ENCODE measurements around the gene FSTL5.

Gene FSTL5

DNA sequence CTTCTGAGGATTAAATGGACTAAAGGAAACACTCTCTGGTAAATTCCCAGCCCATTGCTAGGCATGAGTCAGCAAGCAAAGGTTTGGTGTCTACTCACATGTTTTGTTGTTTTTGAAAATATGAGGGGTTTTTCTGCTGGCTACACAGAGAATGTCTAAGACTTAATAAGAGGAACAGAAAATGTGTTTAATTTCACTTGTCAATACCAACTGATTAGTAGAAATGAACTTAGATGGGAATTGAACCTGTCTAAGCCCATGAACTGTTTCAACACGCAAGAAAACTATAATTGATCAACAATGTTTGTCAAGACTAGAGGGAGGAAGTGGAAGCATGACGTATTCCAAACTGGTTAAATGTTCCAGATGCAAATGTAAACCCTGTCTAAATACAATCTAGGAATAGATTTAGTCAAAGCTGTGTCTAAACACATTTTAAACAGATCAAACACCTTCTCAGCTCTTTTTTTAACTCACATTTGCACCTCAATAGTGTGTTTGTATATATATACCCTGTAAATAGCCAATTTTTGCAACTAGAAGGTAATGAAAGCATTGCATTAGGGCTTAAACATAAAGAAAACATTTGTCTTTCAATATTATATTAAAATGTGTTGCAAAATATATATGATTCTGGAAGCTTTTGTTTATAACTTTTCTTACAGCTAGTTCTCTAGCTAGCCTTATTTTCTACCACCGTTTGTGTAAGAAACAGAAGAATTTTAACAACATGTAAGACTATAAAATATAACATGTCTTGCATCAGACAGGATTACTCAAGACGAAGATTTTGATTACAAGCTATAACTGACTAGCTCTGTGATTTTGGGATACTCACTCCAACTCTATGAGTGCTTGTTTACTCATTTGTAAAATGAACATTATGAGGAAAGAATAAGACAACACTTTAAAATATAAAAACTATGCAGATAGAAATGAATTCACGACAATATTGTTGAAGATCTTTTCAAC is 607.8 kb downstream of the FSTL5 start:
- no peak for DNase-seq

DNA sequence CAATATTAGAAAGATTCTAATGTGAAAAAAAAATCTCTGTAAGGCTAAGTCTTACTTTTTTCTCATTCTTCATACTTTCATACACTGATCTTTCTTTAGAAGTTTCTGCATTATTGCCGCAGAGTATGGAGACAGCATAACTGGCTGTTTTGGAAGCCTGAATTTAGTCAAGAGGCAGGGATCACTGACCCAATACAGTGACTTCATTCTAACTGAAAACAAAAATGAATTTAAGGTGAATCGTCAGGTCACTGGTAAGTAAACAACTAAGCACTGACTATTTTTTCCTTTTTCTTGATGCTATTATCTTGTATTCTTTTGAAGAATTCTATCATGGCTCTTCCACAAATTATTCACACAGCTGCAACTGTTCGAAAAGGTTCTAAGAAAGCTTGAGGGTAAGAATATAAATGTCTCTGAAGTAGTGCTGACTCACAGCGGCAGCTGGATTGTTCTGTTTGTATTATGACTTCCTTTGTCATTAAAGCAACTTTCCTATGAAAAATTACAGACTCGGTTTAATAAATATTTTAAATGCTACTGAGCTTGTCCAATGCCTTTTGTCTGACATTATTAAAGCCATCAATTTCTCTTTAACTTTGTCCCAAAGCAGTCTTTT is 609.3 kb downstream of the FSTL5 start:
- no peak for DNase-seq

DNA sequence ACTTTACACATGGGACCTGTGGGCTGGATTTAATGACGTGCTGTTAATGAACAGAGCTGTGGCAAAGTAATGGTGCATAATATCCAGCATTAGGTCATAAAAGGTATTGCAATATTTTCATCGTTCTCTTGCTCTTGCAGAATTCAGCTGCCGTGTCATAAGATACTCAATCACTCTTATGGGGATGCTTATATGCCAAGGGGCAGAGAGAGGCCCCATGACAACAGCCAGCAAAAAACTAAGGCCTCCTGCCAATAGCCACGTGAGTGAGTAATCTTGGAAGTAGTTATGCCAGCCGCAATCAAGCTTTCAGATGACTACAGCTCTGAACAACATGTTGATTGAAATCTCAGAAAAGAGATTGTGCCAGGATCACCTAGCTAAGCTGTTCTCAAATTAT is 616.9 kb downstream of the FSTL5 start:
- DNase-seq, result no peak

DNA sequence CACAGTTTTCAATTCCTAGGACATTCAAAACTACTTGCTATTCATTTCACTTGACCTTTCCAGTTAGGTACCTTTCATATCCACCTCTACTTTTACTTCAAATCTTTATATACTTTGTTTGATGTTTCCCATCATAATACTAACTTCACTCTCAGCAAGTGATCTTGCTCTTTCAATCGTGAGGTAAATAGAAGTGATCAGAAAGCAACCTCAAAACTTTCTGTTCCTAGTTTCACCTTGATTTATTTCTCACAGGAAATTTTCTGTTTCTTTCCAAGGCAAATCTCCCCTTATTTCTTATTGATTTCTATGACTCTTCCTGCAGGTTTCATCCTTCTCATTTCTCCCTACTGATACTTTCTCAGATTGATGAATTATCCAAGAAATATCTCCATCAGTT is 623.5 kb downstream of the FSTL5 start:
- no peak for DNase-seq

DNA sequence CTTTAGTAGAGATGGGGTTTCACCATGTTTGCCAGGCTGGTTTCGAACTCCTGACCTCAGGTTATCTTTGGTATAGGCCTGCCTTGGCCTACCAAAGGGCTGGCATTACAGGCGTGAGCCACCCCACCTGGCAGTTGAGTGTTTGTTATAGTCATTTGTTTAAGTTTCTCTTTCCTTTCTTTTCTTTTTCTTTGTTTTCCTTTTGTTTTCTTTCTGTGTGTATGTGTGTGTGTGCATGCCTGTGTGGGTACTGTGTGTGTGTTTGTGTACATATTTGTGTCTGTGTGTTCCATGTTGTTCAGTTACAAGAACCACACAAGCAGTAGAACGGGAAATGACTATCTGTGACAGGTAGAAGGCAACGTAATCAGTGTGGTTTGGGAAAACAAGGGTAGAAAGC is 624.9 kb downstream of the FSTL5 start:
- no peak for DNase-seq

DNA sequence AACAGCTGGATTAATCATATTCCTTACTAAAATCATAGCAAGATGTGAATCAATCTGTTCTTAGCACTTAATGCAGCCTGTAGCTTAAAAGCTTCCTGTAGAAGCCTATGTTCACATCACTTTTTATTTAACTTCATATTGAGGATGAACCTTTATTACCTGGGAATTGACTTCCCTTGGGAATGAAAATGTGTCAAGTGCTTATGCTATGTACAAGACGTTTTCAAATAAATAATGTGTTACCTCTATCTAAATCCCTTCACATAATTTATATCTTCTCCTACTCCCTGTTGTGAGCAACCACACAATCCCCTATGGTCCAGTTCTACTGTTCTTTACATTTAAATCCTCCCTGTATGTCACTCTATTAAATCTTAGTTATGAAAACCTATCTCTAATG is 633.1 kb downstream of the FSTL5 start:
- no peak for DNase-seq

DNA sequence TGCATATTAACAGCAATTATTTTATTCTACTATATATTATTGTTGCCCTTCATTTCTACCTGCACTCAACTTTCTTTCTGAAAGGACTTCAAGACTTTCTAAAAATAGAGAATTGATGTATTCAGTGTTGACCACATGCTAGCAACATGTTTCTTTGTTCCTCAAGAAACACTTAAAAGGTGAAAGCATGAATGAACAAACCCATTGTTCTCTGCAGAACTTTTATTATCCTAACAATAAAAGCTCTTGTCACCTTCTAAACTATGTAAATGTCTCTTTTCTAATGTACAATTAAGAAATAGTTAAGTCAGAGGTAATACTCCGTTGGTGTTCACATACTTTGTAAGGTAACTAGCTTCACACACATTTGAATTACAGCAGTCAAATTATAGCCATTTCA is 638.7 kb downstream of the FSTL5 start:
- DNase-seq, result no peak

DNA sequence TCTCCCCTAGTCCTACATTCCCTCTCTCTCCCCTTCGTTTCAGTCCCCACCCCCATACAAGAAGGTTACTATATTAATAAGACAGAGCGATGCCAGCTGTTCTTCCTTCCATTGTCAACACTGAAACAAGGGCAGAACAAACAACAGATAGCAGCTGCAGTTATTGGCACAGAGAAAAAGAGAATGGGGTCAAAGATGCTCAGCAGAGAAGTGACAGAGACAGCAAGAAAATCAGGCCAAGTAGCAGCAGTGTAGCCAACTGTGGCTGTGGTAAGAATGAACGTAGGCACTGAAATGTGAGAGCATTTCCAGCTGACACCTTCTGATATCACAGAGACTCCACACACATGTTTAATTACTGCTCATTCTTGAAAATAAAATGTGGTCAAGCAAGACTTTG is 641.8 kb downstream of the FSTL5 start:
- DNase-seq, result peak; percentile 58

DNA sequence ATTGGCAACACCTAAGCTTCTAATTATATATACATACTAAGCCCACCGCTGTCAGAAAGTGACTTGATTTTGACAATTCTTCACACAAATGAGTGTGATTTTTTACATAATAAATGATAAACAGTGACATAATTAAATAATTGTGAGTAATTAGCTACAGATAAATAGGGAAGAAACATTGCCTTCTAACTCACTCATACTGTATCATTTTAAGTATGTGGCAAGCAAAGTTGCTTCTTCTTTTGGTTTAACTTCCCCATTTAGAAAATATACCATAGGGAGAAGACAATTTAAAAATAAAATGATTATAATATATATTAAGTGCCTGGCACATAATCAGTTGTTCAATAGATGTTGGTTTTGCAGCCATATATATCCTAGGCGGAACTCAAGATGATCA is 644.2 kb downstream of the FSTL5 start:
- no peak for DNase-seq

DNA sequence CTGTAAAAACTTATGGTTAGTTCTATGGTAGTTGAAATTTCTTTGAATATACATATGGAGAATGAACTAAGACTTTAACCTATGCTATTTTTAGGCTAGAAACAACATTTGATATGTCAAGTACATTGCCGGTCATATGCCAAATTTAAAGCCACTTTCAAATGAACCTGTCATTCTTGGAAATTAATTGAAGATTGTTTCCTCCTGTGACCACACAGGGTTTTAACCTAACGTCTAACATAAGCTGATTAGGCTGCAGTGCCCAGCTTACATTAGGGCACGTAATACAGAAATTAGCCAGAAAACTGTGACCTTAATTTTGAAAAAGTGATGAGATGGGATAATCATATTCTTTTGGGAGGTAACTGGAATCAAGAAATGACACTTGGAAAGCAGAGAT is 645.9 kb downstream of the FSTL5 start:
- no peak for DNase-seq

DNA sequence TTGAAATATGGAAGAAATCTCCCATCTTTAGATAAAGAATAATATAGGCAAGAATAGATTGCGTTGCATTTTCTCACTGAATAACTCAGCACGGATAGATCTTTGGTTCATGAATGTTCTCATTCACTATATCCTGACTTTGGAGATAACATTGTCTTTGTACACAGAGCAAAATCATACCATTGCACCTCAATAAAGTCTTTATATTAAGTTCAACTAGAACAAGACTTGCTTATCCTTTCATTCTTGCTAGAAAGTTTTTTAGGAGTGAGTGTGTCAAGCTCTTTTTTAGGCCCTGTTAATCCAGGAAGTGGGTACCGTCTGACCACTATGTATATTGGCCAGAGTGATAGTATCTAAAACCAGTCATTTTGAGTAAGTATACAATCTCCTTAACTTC is 658.7 kb downstream of the FSTL5 start:
- DNase-seq, result no peak

DNA sequence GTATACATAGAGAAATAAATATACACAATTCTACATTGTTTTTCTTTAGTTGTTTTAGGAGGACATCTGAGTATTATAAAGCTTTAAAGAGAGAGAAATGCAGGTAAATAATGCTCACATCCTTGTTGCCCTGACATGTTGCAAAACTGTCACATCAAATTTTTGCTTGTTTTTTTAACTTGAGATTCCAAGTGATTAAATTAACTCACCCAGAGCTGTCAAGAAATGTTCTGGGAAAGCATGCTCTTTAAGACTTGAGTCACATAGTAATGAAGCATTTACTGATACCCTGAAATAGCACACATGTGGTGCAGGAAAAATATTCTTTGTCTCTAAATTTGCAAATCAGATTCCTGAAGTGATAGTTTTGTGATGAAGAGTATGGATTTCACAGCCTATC is 665.6 kb downstream of the FSTL5 start:
- no peak for DNase-seq

DNA sequence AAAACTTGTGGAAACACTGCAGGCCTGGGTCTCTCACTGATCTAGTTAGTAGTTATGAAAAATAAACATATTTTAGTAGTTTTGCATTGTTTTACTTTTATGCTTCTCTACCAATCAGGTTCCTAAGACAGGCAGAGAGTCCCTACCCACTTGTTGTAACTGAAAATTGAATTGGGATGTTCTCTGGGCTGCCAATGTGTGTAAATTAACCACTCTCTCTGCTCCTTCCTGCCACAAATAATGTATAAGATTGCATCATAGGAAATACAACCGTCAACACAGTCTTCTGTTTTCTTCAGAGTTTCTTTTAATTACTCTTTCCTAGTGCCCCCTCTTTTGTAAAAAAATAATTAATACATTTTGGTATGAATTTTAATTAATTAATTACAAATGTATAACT is 677.3 kb downstream of the FSTL5 start:
- no peak for DNase-seq

DNA sequence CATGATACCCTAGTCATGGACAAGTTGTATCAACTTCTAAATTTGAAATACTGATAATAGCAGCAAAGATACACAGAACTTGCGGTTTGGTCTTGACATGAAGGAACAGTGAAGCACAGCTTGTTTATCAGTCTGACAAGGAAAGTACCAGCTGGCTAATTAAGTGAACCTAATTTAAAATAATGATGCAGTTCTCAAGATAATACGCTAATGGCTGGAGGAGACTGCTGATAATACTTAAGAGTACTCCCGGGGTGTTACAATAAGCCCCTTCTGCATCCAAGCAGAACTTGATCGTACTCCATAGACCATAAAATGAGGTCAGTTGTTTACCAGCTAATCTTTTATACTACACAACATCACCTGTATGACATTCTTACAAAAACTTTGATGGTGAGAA is 697.5 kb downstream of the FSTL5 start:
- peak; percentile 14 for DNase-seq

DNA sequence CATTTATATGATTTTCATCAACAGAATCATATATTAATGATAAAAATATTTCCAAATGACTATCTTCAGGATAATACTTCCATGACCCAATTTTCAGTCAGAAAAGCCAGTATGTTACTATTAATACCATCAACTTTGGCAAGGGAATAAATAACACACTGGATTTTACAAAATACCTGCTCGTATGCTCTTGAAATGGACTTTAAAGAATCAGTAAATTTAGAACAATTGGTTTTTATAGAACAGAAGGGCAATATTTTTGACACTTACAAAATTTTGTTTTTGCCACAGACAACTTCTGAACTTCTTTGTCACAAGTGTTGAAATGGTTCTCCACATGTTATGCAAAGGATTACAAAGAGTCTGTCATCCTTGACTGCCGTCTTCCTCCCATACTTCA is 700.4 kb downstream of the FSTL5 start:
- DNase-seq, result no peak

DNA sequence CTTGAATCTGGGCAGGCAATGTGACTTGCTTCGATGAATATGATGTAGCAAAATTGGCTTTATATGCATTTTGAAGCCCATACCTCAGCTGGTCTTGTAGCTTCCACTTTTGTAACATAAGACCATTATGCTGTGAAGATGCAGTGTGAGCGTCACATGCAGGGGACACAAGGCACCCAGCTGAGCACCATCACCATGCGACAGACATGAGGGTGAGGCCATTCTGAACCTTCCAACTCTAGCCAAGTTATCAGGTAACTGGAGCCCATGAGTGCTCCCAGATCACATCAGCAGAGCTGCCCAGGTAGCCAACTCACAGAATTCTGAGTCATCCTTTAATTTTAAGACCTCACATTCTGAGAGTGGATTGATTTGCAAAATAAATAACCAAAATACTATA is 705.9 kb downstream of the FSTL5 start:
- DNase-seq, result no peak

DNA sequence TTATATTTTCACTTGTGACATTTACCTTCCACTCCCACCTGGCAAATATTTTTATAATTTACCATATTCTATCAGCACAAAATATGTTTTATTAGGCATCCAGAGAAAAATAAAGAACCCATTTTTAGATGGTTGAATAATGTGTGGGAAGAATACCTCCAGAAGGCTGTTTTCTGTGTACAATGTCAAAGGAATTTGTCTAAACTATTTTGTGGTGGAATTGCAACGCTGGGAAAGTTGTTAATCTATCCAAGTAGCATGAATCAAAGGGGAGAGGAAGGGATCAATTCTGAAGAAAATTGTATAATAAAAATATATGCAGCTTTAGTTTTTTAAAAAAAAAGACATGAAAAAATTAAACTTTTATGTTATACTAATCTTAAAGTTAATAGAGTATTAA is 706.5 kb downstream of the FSTL5 start:
- no peak for DNase-seq

DNA sequence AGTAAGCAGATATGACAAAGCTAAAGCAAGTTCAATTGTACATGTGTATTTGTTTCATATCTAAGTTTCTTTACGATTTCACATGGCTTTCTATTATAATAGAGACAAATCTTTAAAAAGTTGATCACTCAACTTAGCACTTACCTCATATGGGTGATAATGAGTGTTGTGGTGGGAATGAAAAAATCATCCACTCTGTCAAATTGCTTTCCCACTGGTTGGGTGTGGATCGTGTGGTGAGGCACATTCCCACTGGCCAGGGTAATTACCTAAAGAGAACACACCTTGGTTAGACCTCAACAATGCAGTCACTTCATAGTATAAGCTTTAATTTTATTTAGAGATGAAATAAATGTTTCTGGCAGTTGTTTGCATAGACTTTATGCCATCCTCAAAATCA is 708.9 kb downstream of the FSTL5 start:
- DNase-seq, result no peak

DNA sequence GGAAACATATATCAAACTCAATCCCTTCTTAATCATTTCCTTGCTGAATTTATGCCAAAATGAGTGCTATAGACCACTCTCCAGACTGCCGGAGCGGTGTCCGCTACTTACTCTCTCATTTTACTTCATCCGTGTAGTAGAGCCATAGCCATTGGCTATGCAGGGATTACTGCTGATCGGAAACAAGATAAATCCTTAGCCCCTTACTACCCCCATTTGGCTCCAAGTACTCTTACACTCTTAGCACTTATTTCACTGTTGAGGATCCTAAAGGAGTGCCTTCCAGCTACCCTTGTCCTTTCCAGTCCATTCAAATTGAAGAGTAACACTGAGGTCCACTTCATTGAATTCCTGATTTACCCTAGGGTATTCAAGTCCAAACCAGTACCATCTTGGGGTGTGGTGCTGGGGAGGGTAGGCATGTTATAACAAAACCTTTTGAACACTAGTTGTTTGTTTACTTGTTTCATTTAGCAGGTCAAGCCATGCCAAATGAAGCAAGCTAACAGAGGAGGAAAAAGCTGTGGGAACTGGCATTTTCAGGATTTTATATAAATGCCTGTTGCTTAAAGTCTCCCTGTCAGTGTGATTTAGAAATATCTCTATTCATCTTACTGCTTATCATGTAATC is 715.1 kb downstream of the FSTL5 start:
- DNase-seq, result no peak

DNA sequence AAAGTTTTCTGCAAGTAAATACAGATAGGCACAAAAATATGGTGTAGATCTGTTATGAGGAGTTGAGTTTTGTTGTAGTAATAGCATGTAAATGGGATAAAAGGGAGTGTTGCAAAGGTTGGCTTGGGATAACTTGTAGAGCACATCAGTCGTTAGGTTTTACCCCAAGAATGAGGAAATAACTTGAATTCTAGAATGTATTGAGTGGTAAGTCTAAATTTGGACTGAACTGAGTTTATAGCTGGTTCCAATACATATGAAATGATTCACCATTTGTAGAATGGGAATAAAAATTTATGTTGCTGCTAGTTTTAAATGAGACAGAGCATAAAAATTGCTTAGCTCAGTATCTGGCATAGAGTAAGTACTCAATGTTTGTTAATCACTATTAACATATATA is 719.2 kb downstream of the FSTL5 start:
- no peak for DNase-seq

DNA sequence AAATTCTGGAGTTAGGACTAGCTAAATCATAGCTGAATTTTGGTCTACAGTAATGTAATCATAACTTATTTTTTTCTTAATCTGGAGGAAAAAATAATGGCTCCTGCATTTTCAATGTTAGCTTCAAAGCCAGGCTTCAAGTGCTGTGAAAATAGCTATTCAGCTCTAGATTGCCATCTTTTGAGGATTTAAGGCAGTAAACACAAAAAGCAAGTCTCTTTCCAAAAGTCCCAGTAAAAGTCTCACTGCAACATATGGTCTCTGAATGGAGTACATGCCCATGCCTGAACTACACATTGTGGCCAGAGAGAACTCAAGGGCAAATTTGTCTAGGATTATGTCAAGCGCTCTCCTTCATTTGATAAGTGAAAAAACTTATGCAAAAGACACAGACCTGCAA is 720.9 kb downstream of the FSTL5 start:
- no peak for DNase-seq

DNA sequence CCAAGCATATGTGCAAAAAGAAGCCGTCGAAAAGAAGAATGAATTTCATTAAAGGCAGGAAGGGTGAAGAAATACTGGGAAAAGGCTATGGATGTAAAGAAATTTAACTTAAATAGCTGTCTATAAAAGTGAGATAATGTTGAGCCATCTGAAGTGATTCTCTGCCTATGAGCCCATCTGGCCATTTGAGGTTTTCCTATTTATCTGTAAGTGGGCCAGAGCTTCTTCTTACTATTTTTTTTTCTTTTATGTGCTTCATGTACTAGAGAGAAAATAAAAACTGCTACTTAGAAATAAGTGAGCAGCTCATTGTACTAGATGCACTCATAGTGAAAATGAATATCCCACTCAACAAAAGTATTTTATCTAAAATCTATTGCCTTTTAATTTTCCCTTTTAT is 725.7 kb downstream of the FSTL5 start:
- DNase-seq, result no peak

DNA sequence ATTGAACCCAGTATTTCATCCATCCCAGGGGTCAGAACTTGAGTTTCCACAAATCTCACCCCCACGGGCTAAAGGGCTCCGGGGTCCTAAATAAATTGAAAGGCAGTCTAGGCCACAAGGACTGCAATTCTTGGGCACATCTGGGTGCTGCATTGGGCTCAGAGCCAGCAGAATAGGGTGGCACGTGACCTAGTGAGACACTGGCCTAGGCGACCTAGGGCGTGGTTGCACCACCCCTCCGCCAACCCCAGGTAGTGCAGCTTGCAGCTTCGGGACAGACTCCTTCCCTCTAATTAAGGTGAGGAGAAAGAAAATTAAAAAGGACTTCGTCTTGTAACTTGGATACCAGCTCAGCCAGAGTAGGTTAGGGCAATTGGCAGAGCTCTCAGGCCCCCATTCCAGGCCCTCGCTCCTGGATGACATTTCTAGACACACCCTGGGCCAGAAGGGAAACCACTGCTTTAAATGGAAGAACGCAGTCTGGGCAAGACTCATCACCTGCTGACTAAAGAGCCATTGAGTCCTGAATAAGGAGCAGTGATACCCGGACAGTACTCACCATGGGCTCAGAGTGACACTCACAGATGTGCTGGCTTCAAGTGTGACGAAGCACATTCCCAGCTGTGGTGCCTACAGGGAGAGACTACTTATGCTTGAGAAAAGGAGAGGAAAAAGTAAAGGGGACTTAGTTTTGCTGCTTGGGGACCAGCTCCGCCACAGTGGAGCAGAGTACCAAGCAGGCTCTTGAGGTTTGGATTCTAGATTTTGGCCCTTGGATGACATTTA is 735.4 kb downstream of the FSTL5 start:
- no peak for DNase-seq
